Daoy (cell line): Measurements from ENCODE around the gene SLC37A2. TPM values are rescaled to one million over a fixed set of nuclear protein-coding genes. Genes with fewer than 3 reads are reported as not detected.
"Not testable (repeated sequence)": the region's sequence is repeated elsewhere in the genome, so short reads cannot be mapped to it uniquely, and the experiment has no call there.

Experiments
- DNase-seq: peaks from one replicate; pipeline ENCODE4 v3.0.0-alpha.2; 2015; ENCODE audit warnings: low read depth
- total RNA-seq: library from RNA; depleted of rRNA; stranded (reverse); fragments of >200 nt; shearing (Covaris generic); gene quantifications from 2 replicates; pipeline ENCODE4 v1.2.3, GENCODE V29; 2014

SLC37A2 gene
- total RNA-seq, 1 experiment from 2014 or later, result 4.1 TPM

- DNase-seq, result no peak
Measured at GRCh38 chr11:125083312-125084056, 20.4 kb downstream of the SLC37A2 start.

GRCh38 chr11:125084057-125084416 lies 20.9 kb downstream of the SLC37A2 start:
- DNase-seq, result no peak

- DNase-seq, result no peak
Measured at GRCh38 chr11:125084761-125085231, 21.7 kb downstream of the SLC37A2 start.

- DNase-seq, result no peak
Measured at GRCh38 chr11:125085301-125086081, 22.4 kb downstream of the SLC37A2 start.

GRCh38 chr11:125086633-125087296 lies 23.7 kb downstream of the SLC37A2 start:
- DNase-seq, result no peak

GRCh38 chr11:125088123-125088522 lies 25.0 kb downstream of the SLC37A2 start:
- DNase-seq, result no peak

- DNase-seq, result no peak
Measured at GRCh38 chr11:125088576-125089455, 25.7 kb downstream of the SLC37A2 start.

GRCh38 chr11:125089481-125089880 lies 26.4 kb downstream of the SLC37A2 start:
- not testable (repeated sequence) for DNase-seq

- not testable (repeated sequence) for DNase-seq
Measured at GRCh38 chr11:125090151-125090550, 27.0 kb downstream of the SLC37A2 start.

- DNase-seq, result no peak
Measured at GRCh38 chr11:125090816-125091215, 27.7 kb downstream of the SLC37A2 start.

GRCh38 chr11:125091247-125091876 lies 28.3 kb downstream of the SLC37A2 start:
- peak; percentile 66 for DNase-seq

GRCh38 chr11:125091877-125092664 lies 29.0 kb downstream of the SLC37A2 start:
- no peak for DNase-seq

GRCh38 chr11:125092669-125093068 lies 29.6 kb downstream of the SLC37A2 start:
- DNase-seq, result no peak

GRCh38 chr11:125093502-125093901 lies 30.4 kb downstream of the SLC37A2 start:
- DNase-seq, result no peak

GRCh38 chr11:125094731-125095130 lies 31.6 kb downstream of the SLC37A2 start:
- DNase-seq, result no peak

- DNase-seq, result no peak
Measured at GRCh38 chr11:125100136-125100535, 37.0 kb downstream of the SLC37A2 start.

GRCh38 chr11:125101596-125101995 lies 38.5 kb downstream of the SLC37A2 start:
- DNase-seq, result no peak

- DNase-seq, result no peak
Measured at GRCh38 chr11:125102025-125102424, 38.9 kb downstream of the SLC37A2 start.

GRCh38 chr11:125102510-125102909 lies 39.4 kb downstream of the SLC37A2 start:
- no peak for DNase-seq

GRCh38 chr11:125105926-125106325 lies 42.8 kb downstream of the SLC37A2 start:
- DNase-seq, result no peak
